ENCODE data around the gene MAGI2. TPM values are rescaled to one million over a fixed set of nuclear protein-coding genes. Genes with fewer than 3 reads are reported as not detected.

The MAGI2 gene
- polyA plus RNA-seq, 1 experiment: 0.81 TPM

GRCh38 chr7:78368771-78369170, 1084.7 kb downstream of the MAGI2 start:
- CTCF ChIA-PET: no interaction called here

GRCh38 chr7:78367280-78367773, 1086.1 kb downstream of the MAGI2 start:
- no peak for DNase-seq (ENCODE audit: low read depth)
- no peaks in the 10 kb centered on the region for H3K27me3 ChIP-seq (ENCODE audit: control insufficient read depth, insufficient read depth, low read length)
- no peak for TF ChIP-seq CTCF (IDR thresholded peaks at IDR 0.05; ENCODE audit: insufficient read depth, low read depth, low read length)
- CTCF ChIA-PET: interaction anchor here (1.0 kb wide), 1 partner anchor 11 kb away, joined by 4 read pairs; no protein-coding TSS in a partner anchor
- no peak overlapping the region for H3K4me3 ChIP-seq (ENCODE audit: low read depth, low read length)
- POLR2A ChIA-PET: no interaction called here
- no peaks in the 10 kb centered on the region for H3K36me3 ChIP-seq (ENCODE audit: control insufficient read depth, insufficient read depth, low read length)

More at GRCh38 chr7:78368771-78369170, 1084.7 kb downstream of the MAGI2 start:
- TF ChIP-seq CTCF (IDR thresholded peaks at IDR 0.05; ENCODE audit: insufficient read depth, low read depth, low read length): no peak
- POLR2A ChIA-PET: no interaction called here
- Histone ChIP-seq H3K4me3 (ENCODE audit: low read depth, low read length) (no peak overlapping the region), H3K36me3 (ENCODE audit: control insufficient read depth, insufficient read depth, low read length) (no peaks in the 10 kb centered on the region), H3K27me3 (ENCODE audit: control insufficient read depth, insufficient read depth, low read length) (no peaks in the 10 kb centered on the region)
- DNase-seq (ENCODE audit: low read depth): no peak

GRCh38 chr7:78363866-78364265, 1089.6 kb downstream of the MAGI2 start:
- CTCF ChIA-PET: no interaction called here
- Histone ChIP-seq H3K4me3 (ENCODE audit: low read depth, low read length) (no peak overlapping the region), H3K27me3 (ENCODE audit: control insufficient read depth, insufficient read depth, low read length) (no peaks in the 10 kb centered on the region), H3K36me3 (ENCODE audit: control insufficient read depth, insufficient read depth, low read length) (no peaks in the 10 kb centered on the region)
- TF ChIP-seq CTCF (IDR thresholded peaks at IDR 0.05; ENCODE audit: insufficient read depth, low read depth, low read length): no peak
- POLR2A ChIA-PET: no interaction called here
- DNase-seq (ENCODE audit: low read depth): no peak

GRCh38 chr7:78359836-78360235, 1093.6 kb downstream of the MAGI2 start:
- H3K4me3 ChIP-seq (ENCODE audit: low read depth, low read length): no peak overlapping the region
- no peaks in the 10 kb centered on the region for H3K27me3 ChIP-seq (ENCODE audit: control insufficient read depth, insufficient read depth, low read length)
- no peak for DNase-seq (ENCODE audit: low read depth)
- no peak for TF ChIP-seq CTCF (IDR thresholded peaks at IDR 0.05; ENCODE audit: insufficient read depth, low read depth, low read length)
- POLR2A ChIA-PET: no interaction called here
- H3K36me3 ChIP-seq (ENCODE audit: control insufficient read depth, insufficient read depth, low read length): no peaks in the 10 kb centered on the region
- CTCF ChIA-PET: no interaction called here

- no peak for TF ChIP-seq CTCF (IDR thresholded peaks at IDR 0.05; ENCODE audit: insufficient read depth, low read depth, low read length)
- ChIA-PET CTCF (interaction anchor here (0.6 kb wide), 1 partner anchor 24 kb away, joined by 4 read pairs; no protein-coding TSS in a partner anchor), POLR2A (no interaction called here)
- Histone ChIP-seq H3K4me3 (ENCODE audit: low read depth, low read length) (no peak overlapping the region), H3K27me3 (ENCODE audit: control insufficient read depth, insufficient read depth, low read length) (no peaks in the 10 kb centered on the region), H3K36me3 (ENCODE audit: control insufficient read depth, insufficient read depth, low read length) (no peaks in the 10 kb centered on the region)
- no peak for DNase-seq (ENCODE audit: low read depth)
Observed at GRCh38 chr7:78357709-78358108, 1095.8 kb downstream of the MAGI2 start.

All from BJ (cell line).